ENCODE measurements around the gene RAB7A. TPM values are rescaled to one million over a fixed set of nuclear protein-coding genes. Genes with fewer than 3 reads are reported as not detected.

The RAB7A gene
- total and polyA plus RNA-seq, 2 of the 8 experiments (the other 6 are each of a cell fraction or from before 2014, with no cell fraction given), result 179 to 195 TPM

DNA sequence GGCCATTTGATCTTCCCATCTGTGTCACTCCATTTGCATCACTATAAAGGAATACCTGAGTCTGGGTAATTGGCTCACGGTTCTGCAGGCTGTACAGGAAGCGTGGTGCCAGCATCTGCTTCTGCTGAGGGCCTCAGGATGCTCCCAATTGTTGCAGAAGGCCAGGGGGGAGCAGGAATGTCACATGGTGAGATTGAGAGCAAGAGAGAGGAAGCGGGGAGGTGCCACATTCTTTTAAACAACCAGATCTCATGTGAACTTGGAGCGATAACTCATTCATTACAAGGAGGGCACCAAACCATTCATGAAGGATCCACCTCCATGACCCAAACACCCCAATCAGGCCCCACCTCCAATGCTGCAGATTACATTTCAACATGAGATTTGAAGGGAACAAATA is 13.1 kb upstream of the RAB7A start:
- Histone ChIP-seq H3K4me1 (replicated peaks in 1 of 4; ENCODE audit: control insufficient read depth in 3 of 4, insufficient read depth in 4 of 4, low read length in 3 of 4) (peaks cover 0 to 13% (median 6%) of the 10 kb centered on the region in 4 experiments; a peak in 6 of 7 replicates), H2BK120ac (replicated peaks; ENCODE audit: low read depth, low read length) (no peak overlapping the region), H3K36me3 (ENCODE audit: control insufficient read depth in 2 of 4, insufficient read depth in 4 of 4, low read length in 3 of 4) (no peaks in the 10 kb centered on the region), H2AK5ac (ENCODE audit: low read depth, low read length) (no peak overlapping the region), H3K23ac (ENCODE audit: insufficient read length) (no peak overlapping the region), H3K23me2 (ENCODE audit: low read depth, low read length) (no peaks in the 10 kb centered on the region), H3K4me3 (ENCODE audit: extremely low read depth in 1 of 4, insufficient read depth in 2 of 4, low read depth in 3 of 4, low read length in 4 of 4) (no peak overlapping the region), H3K4ac (replicated peaks; ENCODE audit: insufficient read length, low read depth, low read length) (no peak overlapping the region), H3K18ac (ENCODE audit: extremely low read depth, low read length) (no peak overlapping the region), H4K5ac (ENCODE audit: insufficient read length, low read depth, low read length) (no peak overlapping the region), H3K27me3 (replicated peaks in 1 of 4; ENCODE audit: control insufficient read depth in 3 of 4, extremely low read depth in 1 of 4, insufficient read depth in 3 of 4, low read length in 3 of 4) (no peaks in the 10 kb centered on the region), H3K79me1 (ENCODE audit: low read depth, low read length) (no peaks in the 10 kb centered on the region), H3K56ac (replicated peaks; ENCODE audit: insufficient read length, low read depth, low read length) (no peak overlapping the region), H4K91ac (replicated peaks; ENCODE audit: insufficient read length, low read length) (no peak overlapping the region), H3K9me3 (ENCODE audit: insufficient read depth in 2 of 2, low read depth in 1 of 2, low read length in 1 of 2) (no peaks in the 10 kb centered on the region), H2BK5ac (ENCODE audit: low read depth, low read length) (no peak overlapping the region), H2AFZ (ENCODE audit: low read length) (0 out of 2 replicates have a peak overlapping the region, but pooled peaks have one; percentile 0), H3K4me2 (ENCODE audit: insufficient read depth in 1 of 2, low read depth in 2 of 2, low read length in 2 of 2) (no peak overlapping the region), H2BK12ac (ENCODE audit: low read depth, low read length) (no peak overlapping the region), H3K79me2 (ENCODE audit: control insufficient read depth in 1 of 2, insufficient read depth in 2 of 2, low read length in 2 of 2) (no peaks in the 10 kb centered on the region), H2BK15ac (ENCODE audit: low read length) (no peak overlapping the region), H3K14ac (ENCODE audit: insufficient read length) (no peak overlapping the region), H3K27ac (ENCODE audit: low read depth, low read length) (no peak overlapping the region), H4K20me1 (replicated peaks in 1 of 2; ENCODE audit: control insufficient read depth in 1 of 2, insufficient read depth in 2 of 2, low read length in 2 of 2) (no peaks in the 10 kb centered on the region), H3K9ac (replicated peaks in 1 of 4; ENCODE audit: extremely low read depth in 1 of 4, low read depth in 3 of 4, low read length in 3 of 4) (no peak overlapping the region), H4K8ac (ENCODE audit: extremely low read depth, insufficient read depth, low read length) (0 out of 2 replicates have a peak overlapping the region, but pooled peaks have one; percentile 28), H2BK20ac (ENCODE audit: low read length) (no peak overlapping the region)
- 75% methylated on average over 4 of the region's 4 CpGs; no CpG with 5 or more reads in 1 of the 2 experiments for WGBS, 2 experiments (ENCODE audit: extremely low coverage in 1 of 2, insufficient coverage in 1 of 2, insufficient read length in 1 of 2, insufficient replicate concordance in 2 of 2, low coverage in 1 of 2, low lambda C conversion rate in 2 of 2, missing lambda C conversion rate in 1 of 2)
- no peak for TF ChIP-seq CBX8 (IDR thresholded peaks at IDR 0.05; ENCODE audit: borderline replicate concordance, low read depth, low read length)
- no peak for TF ChIP-seq SRF (IDR thresholded peaks at IDR 0.05; ENCODE audit: low read depth, low read length)
- DNase-seq (ENCODE audit: low read depth in 1 of 2, low spot score in 2 of 2) (no peak), FAIRE-seq (no peak)
- CTCF ChIA-PET (ENCODE audit: partially characterized antibody), result interaction anchor here (1.2 kb wide), 1 partner anchor 22 kb away, joined by 5 read pairs; no protein-coding TSS in a partner anchor
- POLR2A ChIA-PET (ENCODE audit: partially characterized antibody), result interaction anchor here (1.5 kb wide), 1 partner anchor 12 kb away, joined by 3 read pairs; no protein-coding TSS in a partner anchor

Data from H1 (cell line).